GM11168 (cell line): ENCODE measurements around the gene SMC1B.
"Not testable (repeated sequence)": the region's sequence is repeated elsewhere in the genome, so short reads cannot be mapped to it uniquely, and the experiment has no call there.

Source experiments
- in situ Hi-C: fragments of 300-500 bp; cut with MboI; formaldehyde crosslinking; loops from one replicate; pipeline ENCODE4 v1.12.0; 2022; ENCODE audit warnings: low sequenced_read_pairs; ENCODE audit not compliant: unreplicated experiment

Gene SMC1B

GRCh38 chr22:45309422-45310227, 103.8 kb downstream of the SMC1B start, which contains the start of gene FAM118A:
FAM118A (plus strand) TSS chr22:45309934; CDS start chr22:45322380, 12,446 bp downstream.
- in situ Hi-C loops, result no loop called here

- in situ Hi-C loops, result no loop called here
Measured at GRCh38 chr22:45308957-45309421, 104.4 kb downstream of the SMC1B start.

- in situ Hi-C loops, result no loop called here
Measured at GRCh38 chr22:45308391-45308956, 104.9 kb downstream of the SMC1B start.

DNA sequence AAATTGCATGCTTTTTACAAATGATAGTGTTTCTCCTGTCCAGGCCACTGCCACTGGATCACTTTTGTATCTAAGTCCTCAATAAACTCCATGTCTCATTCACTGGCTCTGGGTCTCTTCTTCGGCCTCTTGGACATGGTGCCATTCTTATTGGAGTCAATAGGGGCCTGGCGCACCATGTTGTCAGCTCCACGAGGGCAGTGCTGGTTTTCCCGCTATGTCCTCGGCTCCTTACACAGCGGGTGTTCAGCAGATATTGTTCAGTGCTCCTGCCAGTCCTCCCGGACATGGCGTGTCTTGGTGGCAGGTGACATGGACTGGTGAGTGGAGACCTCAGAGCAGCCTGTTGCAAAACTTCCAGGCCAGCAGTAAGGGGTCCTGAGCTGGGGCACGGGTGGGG, 107.3 kb downstream of the SMC1B start:
- in situ Hi-C loops, result no loop called here

- in situ Hi-C loops, result no loop called here
Measured at GRCh38 chr22:45305456-45306075, 107.8 kb downstream of the SMC1B start.

DNA sequence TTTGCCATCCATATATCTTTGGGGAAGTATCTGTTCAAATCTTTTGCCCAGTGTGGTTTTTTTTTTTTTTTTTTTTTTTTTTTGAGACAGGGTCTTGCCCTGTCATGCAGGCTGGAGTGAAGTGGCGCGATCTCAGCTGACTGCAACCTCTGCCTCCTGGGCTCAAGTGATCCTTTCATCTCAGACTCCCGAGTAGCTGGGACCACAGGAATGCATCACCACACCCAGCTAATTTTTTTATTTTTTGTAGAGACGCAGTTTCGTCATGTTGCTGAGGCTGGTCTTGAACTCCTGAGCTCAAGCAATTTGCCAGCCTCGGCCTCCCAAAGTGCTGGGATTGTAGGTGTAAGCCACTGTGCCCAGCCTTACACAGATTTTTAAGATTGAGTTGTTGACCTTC, 108.4 kb downstream of the SMC1B start:
- in situ Hi-C loops, result no loop called here

DNA sequence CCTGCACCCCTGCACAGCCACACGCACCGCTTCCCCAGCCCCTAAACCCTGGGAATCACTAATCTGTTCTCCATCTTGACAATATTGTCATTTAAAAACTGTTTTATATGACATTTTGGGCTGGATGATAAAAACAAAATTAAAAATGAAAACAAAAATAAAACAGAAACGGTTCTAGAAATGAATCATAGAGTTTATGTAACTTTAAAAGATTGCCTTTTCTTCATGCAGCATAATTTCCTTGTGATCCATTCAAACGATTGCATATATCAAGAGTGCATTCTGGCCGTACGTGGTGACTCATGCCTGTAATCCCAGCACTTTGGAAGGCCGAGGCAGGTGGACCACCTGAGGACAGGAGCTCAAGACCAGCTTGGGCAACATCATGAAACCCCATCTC, 110.2 kb downstream of the SMC1B start:
- in situ Hi-C loops, result no loop called here

DNA sequence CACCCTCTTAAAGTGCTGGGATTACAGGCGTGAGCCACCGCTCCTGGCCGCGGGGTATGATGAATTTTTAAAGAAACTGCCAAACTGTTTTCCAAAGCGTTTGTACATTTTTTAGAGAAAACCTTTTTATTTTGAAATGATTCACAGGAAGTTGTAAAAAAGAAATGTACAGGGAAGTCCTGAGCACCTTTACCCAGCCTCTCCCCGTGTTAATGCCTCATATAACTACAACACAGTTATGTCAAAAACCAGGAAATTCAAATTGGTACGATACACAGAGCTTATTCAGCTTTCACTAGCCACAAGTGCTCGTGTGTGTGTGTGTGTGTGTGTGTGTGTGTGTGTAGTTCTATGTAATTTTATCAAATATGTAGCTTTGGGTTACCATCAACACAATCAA, 110.6 kb downstream of the SMC1B start:
- in situ Hi-C loops, result no loop called here

GRCh38 chr22:45298934-45299505, 114.4 kb downstream of the SMC1B start:
- in situ Hi-C loops, result no loop called here

DNA sequence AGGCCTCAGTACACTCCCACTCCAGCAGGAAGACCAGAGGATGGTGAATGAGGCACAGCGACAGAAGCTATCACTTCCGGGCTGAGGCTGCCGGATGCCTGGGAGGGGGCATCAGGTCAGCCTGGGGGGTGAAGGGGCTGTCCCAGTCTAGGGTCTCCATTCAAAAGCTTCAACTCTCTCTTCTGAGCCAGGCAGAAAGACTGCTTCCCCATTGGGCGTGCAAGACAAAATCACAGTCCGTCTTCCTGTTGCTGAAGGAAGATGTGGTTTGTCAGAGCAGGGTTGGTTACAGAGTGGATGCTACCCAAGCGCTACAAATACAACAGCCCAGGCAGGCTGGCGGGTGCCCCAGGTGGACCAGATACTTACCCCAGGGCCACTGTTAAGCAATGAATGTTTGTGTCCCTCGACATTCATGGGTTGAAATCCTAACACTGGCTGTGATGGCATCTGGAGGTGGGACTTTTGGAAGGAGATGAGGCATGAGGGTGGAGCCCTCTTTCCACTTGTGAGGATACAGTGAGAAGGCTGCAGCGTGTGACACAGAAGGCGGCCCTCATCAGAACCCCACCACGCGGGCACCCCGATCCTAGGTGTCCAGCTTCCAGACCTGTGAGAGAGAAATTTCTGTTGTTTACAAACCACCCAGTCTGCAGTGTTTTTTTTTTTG, 116.6 kb downstream of the SMC1B start:
- in situ Hi-C loops, result no loop called here

GRCh38 chr22:45295492-45295891, 117.9 kb downstream of the SMC1B start:
- in situ Hi-C loops, result no loop called here

GRCh38 chr22:45295004-45295403, 118.4 kb downstream of the SMC1B start:
- in situ Hi-C loops, result not testable (repeated sequence)
